PFSK-1 (cell line): ENCODE measurements around the gene KCNH1.

Source experiments
- POLR2AphosphoS5 ChIP-seq: IDR thresholded peaks from 2 replicates; pipeline ENCODE4 v1.6.1; 2012; ENCODE audit warnings: low read depth, mild to moderate bottlenecking, control low read depth, low read length, moderate library complexity
- REST ChIP-seq, 2 experiments: IDR thresholded peaks; 2 replicates each; pipeline versions ENCODE4 v1.6.1 to v1.8.0; 2011 to 2012; ENCODE audit warnings: low read depth in 2 of 2, low read length in 2 of 2, control low read depth in 1 of 2, inconsistent platforms in 1 of 2, mild to moderate bottlenecking in 1 of 2, moderate library complexity in 1 of 2; ENCODE audit not compliant: insufficient read depth in 1 of 2
- TAF1 ChIP-seq: IDR thresholded peaks from 2 replicates; pipeline ENCODE4 v1.6.1; 2012; ENCODE audit warnings: low read length, control low read depth, borderline replicate concordance; ENCODE audit not compliant: insufficient read depth

GRCh38 chr1:211133836-211134669 lies at the start of gene KCNH1:
- TF ChIP-seq REST (IDR thresholded peaks at IDR 0.05; ENCODE audit: insufficient read depth in 1 of 2, low read depth in 2 of 2, low read length in 2 of 2), result no peak; a peak in 1 of 4 replicates
- TF ChIP-seq TAF1, result no peak
- TF ChIP-seq POLR2AphosphoS5, result no peak
